ENCODE measurements around the gene SREK1.

The SREK1 gene

GRCh38 chr5:66224274-66224673, 80.2 kb downstream of the SREK1 start:
- no peak for DNase-seq

GRCh38 chr5:66224773-66225553, 80.9 kb downstream of the SREK1 start:
- DNase-seq, result no peak

- DNase-seq, result no peak
Measured at GRCh38 chr5:66230551-66230950, 86.5 kb downstream of the SREK1 start.

- DNase-seq, result no peak
Measured at GRCh38 chr5:66231508-66231907, 87.4 kb downstream of the SREK1 start.

- no peak for DNase-seq
Measured at GRCh38 chr5:66232275-66232674, 88.2 kb downstream of the SREK1 start.

- DNase-seq, result peak; percentile 27
Measured at GRCh38 chr5:66232706-66233445, 88.8 kb downstream of the SREK1 start.

Measured in fibroblast of skin of abdomen (primary cell).